GM12872 (cell line): ENCODE measurements around the gene KLHL3.

Experiments used
- CTCF ChIP-seq: IDR thresholded peaks from 3 replicates; pipeline ENCODE4 v1.5.1; 2011; ENCODE audit warnings: low read depth, mild to moderate bottlenecking, low read length, moderate library complexity; ENCODE audit not compliant: insufficient read depth

Gene KLHL3

GRCh38 chr5:137583129-137583528, 152.8 kb downstream of the KLHL3 start:
- no peak for TF ChIP-seq CTCF

- no peak for TF ChIP-seq CTCF
Measured at GRCh38 chr5:137582218-137582617, 153.7 kb downstream of the KLHL3 start.

DNA sequence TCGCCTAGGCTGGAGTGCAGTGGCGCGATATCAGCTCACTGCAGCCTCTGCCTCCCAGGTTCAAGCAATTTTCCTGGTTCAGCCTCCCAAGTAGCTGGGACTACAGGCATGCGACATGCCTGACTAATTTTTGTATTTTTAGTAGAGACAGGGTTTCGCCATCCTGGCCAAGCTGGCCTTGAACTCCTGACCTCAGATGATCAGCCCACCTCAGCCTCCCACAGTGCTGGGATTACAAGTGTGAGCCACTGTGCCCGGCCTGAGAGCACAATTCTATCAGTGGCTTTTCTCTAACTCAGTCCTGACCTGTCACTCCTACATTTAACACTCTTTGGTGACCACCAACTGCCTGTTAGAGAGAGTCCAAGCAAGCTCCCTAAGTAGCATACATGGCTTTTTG, 154.1 kb downstream of the KLHL3 start:
- no peak for TF ChIP-seq CTCF

DNA sequence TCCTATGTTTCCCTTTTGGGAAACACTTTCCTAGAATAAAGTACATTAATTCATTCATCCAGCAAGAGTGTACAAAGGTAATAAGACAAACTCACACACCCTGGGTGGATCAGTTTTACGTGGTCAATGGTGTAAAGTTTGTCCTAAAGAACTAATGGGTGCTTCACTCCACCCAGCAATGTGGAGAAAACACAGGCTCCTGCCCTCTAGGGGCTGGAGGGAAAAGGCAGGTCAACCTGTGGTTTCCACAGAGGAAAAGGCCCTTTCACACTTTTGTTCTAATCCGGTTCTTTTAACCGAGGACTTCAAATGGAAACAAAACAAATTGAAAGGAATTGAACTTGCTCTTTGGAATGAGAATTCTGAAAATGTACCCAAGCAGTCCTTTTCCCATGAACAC, 155.9 kb downstream of the KLHL3 start:
- TF ChIP-seq CTCF: peak; percentile 52

DNA sequence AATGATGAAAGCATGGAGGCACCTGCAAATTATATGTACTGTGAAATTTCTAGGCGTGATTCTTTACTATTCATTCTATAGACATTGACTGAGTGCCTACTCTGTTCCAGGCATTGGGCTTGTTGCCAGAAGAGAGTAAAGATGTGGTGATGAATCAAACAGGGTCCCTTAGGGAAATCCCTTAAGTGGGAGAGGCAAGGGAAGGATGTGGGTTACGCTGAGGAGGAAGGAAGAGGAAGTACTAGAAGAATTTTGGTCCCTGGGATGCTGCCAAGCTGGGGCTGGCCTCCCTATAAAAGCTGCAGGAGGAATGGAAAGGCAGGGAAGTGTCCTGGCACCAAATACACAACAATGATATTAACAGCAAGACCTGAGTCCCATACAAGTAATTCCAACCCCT, 160.0 kb downstream of the KLHL3 start:
- TF ChIP-seq CTCF: no peak

GRCh38 chr5:137575211-137575610, 160.7 kb downstream of the KLHL3 start:
- no peak for TF ChIP-seq CTCF

DNA sequence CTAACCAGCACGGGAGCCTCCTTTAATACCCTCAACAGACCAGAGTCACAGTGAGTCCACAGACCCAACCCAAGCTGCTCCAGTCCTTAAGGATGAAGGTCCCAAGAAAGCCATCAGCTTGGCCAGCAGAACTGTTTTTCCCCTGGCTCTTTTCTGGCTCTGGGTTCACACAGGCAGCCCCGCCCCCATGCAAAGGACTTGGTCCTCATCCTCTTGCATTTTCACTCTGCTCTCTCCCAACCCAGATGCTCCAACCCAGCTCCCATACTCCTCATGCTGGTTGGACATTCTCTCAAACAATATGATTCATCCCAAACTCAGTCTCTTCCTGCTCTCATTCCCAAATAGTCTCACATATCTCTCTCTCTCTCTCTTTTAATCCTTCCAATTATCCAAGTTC, 162.5 kb downstream of the KLHL3 start:
- TF ChIP-seq CTCF: no peak
